ENCODE measurements around the gene SP140L. TPM values are rescaled to one million over a fixed set of nuclear protein-coding genes. Genes with fewer than 3 reads are reported as not detected.

The SP140L gene
- polyA plus RNA-seq, 1 of the 3 experiments (the other 2 are of a cell fraction), result 13.5 TPM

DNA sequence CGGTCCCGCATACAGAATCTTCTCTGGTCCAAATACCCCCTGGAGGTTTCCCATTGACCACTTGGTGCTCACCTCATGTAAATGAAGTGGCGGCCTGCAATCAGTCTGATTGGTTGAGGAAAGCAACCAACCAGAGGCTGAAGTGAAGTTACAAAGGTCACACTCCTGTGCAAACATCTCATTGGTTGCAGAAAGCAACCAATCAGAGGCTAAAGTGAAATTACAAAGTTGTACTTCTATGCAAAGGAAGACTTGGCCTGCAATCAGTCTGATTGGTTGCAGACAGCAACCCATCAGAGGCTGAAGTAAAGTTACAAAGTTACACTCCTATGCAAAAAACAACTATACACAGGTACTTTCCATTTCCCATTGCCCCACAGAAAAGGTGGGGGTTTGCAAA lies 86.5 kb downstream of the SP140L start:
- Histone ChIP-seq H3K4me1 (ENCODE audit: control insufficient read depth in 1 of 2, insufficient read depth in 2 of 2, low read depth in 1 of 2, low read length in 1 of 2) (peaks cover 12% of the 10 kb centered on the region in 2 experiments), H3K4me2 (no peak overlapping the region), H3K27me3 (ENCODE audit: insufficient read depth) (no peaks in the 10 kb centered on the region), H2AFZ (ENCODE audit: low read depth) (no peak overlapping the region), H4K20me1 (ENCODE audit: insufficient read depth) (no peaks in the 10 kb centered on the region), H3K9me2 (no peaks in the 10 kb centered on the region), H3K9me3 (no peaks in the 10 kb centered on the region), H3K27ac (ENCODE audit: low read depth in 2 of 2, low read length in 1 of 2) (no peak overlapping the region), H3K9ac (no peak overlapping the region), H3F3A (replicated peaks; ENCODE audit: insufficient read depth) (peaks cover 1% of the 10 kb centered on the region), H3K4me3 (ENCODE audit: low read depth in 2 of 2, low read length in 1 of 2) (no peak overlapping the region), H3K36me3 (replicated peaks in 1 of 2; ENCODE audit: control insufficient read depth in 1 of 2, insufficient read depth in 2 of 2, low read length in 1 of 2) (no peaks in the 10 kb centered on the region), H3K79me2 (ENCODE audit: insufficient read depth) (peaks cover 24% of the 10 kb centered on the region)
- DNase-seq, result no peak
- ChIA-PET POLR2A (no interaction called here), CTCF (no interaction called here)
- 80% methylated on average over 3 of the region's 3 CpGs for WGBS (ENCODE audit: low lambda C conversion rate)
- TF ChIP-seq EZH2phosphoT487 (IDR thresholded peaks at IDR 0.05; ENCODE audit: borderline replicate concordance, low read depth), result no peak
- no peak for TF ChIP-seq GATA2 (CRISPR knock-in tag; IDR thresholded peaks at IDR 0.05)
- no peak for TF ChIP-seq TAF1 (IDR thresholded peaks at IDR 0.05; ENCODE audit: borderline replicate concordance, low read depth, low read length)

DNA sequence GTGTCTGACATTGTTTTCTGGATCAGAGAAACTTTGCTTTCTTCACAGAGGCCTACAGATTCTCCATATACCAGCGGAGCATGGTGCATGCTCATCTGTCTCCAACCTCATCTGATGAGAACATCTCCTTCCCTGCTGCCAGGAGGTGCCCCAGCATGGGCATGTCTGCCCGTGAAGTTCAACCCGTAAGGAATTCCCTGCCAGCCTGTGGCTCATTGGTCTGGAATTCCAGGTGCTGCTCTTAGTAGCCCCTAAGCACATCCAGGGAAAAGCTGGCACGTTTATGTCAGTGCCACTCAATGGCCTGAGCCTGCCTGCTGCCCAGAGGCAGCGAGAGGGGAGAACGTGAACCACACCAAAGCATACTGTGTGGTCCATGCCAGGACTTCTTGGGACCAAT lies 87.3 kb downstream of the SP140L start:
- CTCF ChIA-PET, result interaction anchor here (1.1 kb wide), 1 partner anchor 365 kb away, joined by 3 read pairs; no protein-coding TSS in a partner anchor
- H2AFZ ChIP-seq (ENCODE audit: low read depth), result no peak overlapping the region
- no peak overlapping the region for H3K4me2 ChIP-seq
- H3K9me3 ChIP-seq, result no peaks in the 10 kb centered on the region
- H3F3A ChIP-seq (replicated peaks; ENCODE audit: insufficient read depth), result no peaks in the 10 kb centered on the region
- POLR2A ChIA-PET, result no interaction called here
- H3K36me3 ChIP-seq (replicated peaks in 1 of 2; ENCODE audit: control insufficient read depth in 1 of 2, insufficient read depth in 2 of 2, low read length in 1 of 2), result no peaks in the 10 kb centered on the region
- peaks cover 33% of the 10 kb centered on the region for H3K79me2 ChIP-seq (ENCODE audit: insufficient read depth)
- H4K20me1 ChIP-seq (ENCODE audit: insufficient read depth), result no peaks in the 10 kb centered on the region
- 73% methylated on average over 6 of the region's 6 CpGs for WGBS (ENCODE audit: low lambda C conversion rate)
- H3K4me3 ChIP-seq (ENCODE audit: low read depth in 2 of 2, low read length in 1 of 2), result no peak overlapping the region
- no peaks in the 10 kb centered on the region for H3K9me2 ChIP-seq
- H3K4me1 ChIP-seq (ENCODE audit: control insufficient read depth in 1 of 2, insufficient read depth in 2 of 2, low read depth in 1 of 2, low read length in 1 of 2), result peaks cover 7 to 12% of the 10 kb centered on the region in 2 experiments; a peak in 3 of 4 replicates
- H3K9ac ChIP-seq, result no peak overlapping the region
- TF ChIP-seq FOXJ3 (CRISPR knock-in tag; IDR thresholded peaks at IDR 0.05) (no peak), GATA2 (CRISPR knock-in tag; IDR thresholded peaks at IDR 0.05) (no peak), GABPA (IDR thresholded peaks at IDR 0.05; ENCODE audit: low read depth) (no peak), EP300 (IDR thresholded peaks at IDR 0.05; ENCODE audit: borderline replicate concordance in 1 of 2, low read depth in 1 of 2, low read length in 1 of 2) (no peak), POLR2AphosphoS5 (IDR thresholded peaks at IDR 0.05; ENCODE audit: low read depth, low read length) (no peak), MXI1 (IDR thresholded peaks at IDR 0.05; ENCODE audit: low read depth, low read length) (no peak)
- TF ChIP-seq, protein P1, sequence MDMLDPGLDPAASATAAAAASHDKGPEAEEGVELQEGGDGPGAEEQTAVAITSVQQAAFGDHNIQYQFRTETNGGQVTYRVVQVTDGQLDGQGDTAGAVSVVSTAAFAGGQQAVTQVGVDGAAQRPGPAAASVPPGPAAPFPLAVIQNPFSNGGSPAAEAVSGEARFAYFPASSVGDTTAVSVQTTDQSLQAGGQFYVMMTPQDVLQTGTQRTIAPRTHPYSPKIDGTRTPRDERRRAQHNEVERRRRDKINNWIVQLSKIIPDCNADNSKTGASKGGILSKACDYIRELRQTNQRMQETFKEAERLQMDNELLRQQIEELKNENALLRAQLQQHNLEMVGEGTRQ (IDR thresholded peaks at IDR 0.05; ENCODE audit: borderline replicate concordance, low read depth, low read length), result no peak
- TF ChIP-seq, protein P2, sequence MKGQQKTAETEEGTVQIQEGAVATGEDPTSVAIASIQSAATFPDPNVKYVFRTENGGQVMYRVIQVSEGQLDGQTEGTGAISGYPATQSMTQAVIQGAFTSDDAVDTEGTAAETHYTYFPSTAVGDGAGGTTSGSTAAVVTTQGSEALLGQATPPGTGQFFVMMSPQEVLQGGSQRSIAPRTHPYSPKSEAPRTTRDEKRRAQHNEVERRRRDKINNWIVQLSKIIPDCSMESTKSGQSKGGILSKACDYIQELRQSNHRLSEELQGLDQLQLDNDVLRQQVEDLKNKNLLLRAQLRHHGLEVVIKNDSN (IDR thresholded peaks at IDR 0.05; ENCODE audit: borderline replicate concordance, low read depth), result no peak
- H3K27me3 ChIP-seq (ENCODE audit: insufficient read depth), result no peaks in the 10 kb centered on the region
- no peak for DNase-seq
- no peak overlapping the region for H3K27ac ChIP-seq (ENCODE audit: low read depth in 2 of 2, low read length in 1 of 2)

Measured in SK-N-SH (cell line).